T-helper 2 cell treated with Interferon-gamma antibody and Interleukin-4, amounts not matched to agents 100 ng/mL and 5 ng/mL, for 36 hours (primary cell): ENCODE results near the gene SFT2D3. TPM values are rescaled to one million over a fixed set of nuclear protein-coding genes. Genes with fewer than 3 reads are reported as not detected.
"Not testable (repeated sequence)": the region's sequence is repeated elsewhere in the genome, so short reads cannot be mapped to it uniquely, and the experiment has no call there.

Source experiments
- intact Hi-C: fragments of 100-400 bp; cut with micrococcal nuclease; formaldehyde crosslinking; loops from one replicate; pipeline ENCODE4 v1.15.1; 2023
- total RNA-seq: library from RNA; stranded (reverse); gene quantifications from 2 replicates; pipeline ENCODE4 v1.2.3, GENCODE V29; 2022

The SFT2D3 gene
- total RNA-seq, 1 donor from 2014 or later, result 4.4 TPM

- intact Hi-C loops, result no loop called here
Observed at GRCh38 chr2:127737892-127738291, 36.6 kb downstream of the SFT2D3 start.

- intact Hi-C loops, result no loop called here
Observed at GRCh38 chr2:127739800-127740199, 38.5 kb downstream of the SFT2D3 start.

GRCh38 chr2:127740665-127741288 lies 39.5 kb downstream of the SFT2D3 start:
- intact Hi-C loops, result no loop called here

GRCh38 chr2:127743477-127744026 lies 42.3 kb downstream of the SFT2D3 start:
- intact Hi-C loops, result no loop called here

GRCh38 chr2:127747621-127748020 lies 46.3 kb downstream of the SFT2D3 start:
- intact Hi-C loops, result no loop called here

GRCh38 chr2:127749537-127749936 lies 48.2 kb downstream of the SFT2D3 start:
- intact Hi-C loops, result not testable (repeated sequence)

GRCh38 chr2:127753374-127753773 lies 52.1 kb downstream of the SFT2D3 start:
- intact Hi-C loops, result no loop called here

GRCh38 chr2:127754186-127754585 lies 52.9 kb downstream of the SFT2D3 start:
- intact Hi-C loops, result no loop called here

Other genes with a start within 250 kb of the SFT2D3 start
- 44.3 and 44.6 TPM in 2 replicates for gene IWS1, start 175.0 kb upstream of the SFT2D3 start, total RNA-seq
- 1.6 and 1.7 TPM in 2 replicates for gene MYO7B, start 165.8 kb upstream of the SFT2D3 start, total RNA-seq
- not detected in 2 replicates for gene GPR17, start 55.3 kb upstream of the SFT2D3 start, total RNA-seq
- 23.1 and 24.2 TPM in 2 replicates for gene LIMS2, start 26.0 kb upstream of the SFT2D3 start, total RNA-seq
- 69.8 and 78.3 TPM in 2 replicates for gene WDR33, start 109.7 kb downstream of the SFT2D3 start, total RNA-seq
- 48.7 and 53.1 TPM in 2 replicates for gene POLR2D, start 156.7 kb downstream of the SFT2D3 start, total RNA-seq
- gene AMMECR1L, start 184.5 kb downstream of the SFT2D3 start, total RNA-seq, result 14.6 and 16.4 TPM in 2 replicates